ENCODE results near the gene DNAJA4. TPM values are rescaled to one million over a fixed set of nuclear protein-coding genes. Genes with fewer than 3 reads are reported as not detected.

Gene DNAJA4
- total and polyA plus RNA-seq, 2 of the 13 experiments (the other 11 are each of a cell fraction or from before 2014, with no cell fraction given), result not detected

- peak; percentile 80 for TF ChIP-seq ZNF574 (CRISPR knock-in tag; IDR thresholded peaks at IDR 0.05)
- 0 out of 2 replicates have a peak, but pooled peaks have one; percentile 27 for TF ChIP-seq RELA (CRISPR knock-in tag; IDR thresholded peaks at IDR 0.05)
- no peak; the same call in 1 of the 2 replicates for TF ChIP-seq ZNF33B (CRISPR knock-in tag; IDR thresholded peaks at IDR 0.05)
- TF ChIP-seq IRX3 (CRISPR knock-in tag; IDR thresholded peaks at IDR 0.05; ENCODE audit: borderline replicate concordance, low read depth), result no peak
- no peak for TF ChIP-seq ZNF780A (CRISPR knock-in tag; IDR thresholded peaks at IDR 0.05)
- no peak for TF ChIP-seq ZNF354B (CRISPR knock-in tag; IDR thresholded peaks at IDR 0.05)
- no peak; the same call in 1 of the 2 replicates for TF ChIP-seq HOMEZ (CRISPR knock-in tag; IDR thresholded peaks at IDR 0.05; ENCODE audit: low read depth)
- no peak for TF ChIP-seq FOXA1 (IDR thresholded peaks at IDR 0.05)
- TF ChIP-seq FOXA1 (CRISPR knock-in tag; IDR thresholded peaks at IDR 0.05), result peak; percentile 18; the same call in 1 of the 2 replicates
- no peak for TF ChIP-seq MTERF4 (CRISPR knock-in tag; IDR thresholded peaks at IDR 0.05)
- no peak for TF ChIP-seq ZNF260 (CRISPR knock-in tag; IDR thresholded peaks at IDR 0.05; ENCODE audit: borderline replicate concordance, low read depth)
- 0 out of 2 replicates have a peak, but pooled peaks have one; percentile 78 for TF ChIP-seq IRF9 (CRISPR knock-in tag; IDR thresholded peaks at IDR 0.05; ENCODE audit: borderline replicate concordance)
- TF ChIP-seq CENPT (CRISPR knock-in tag; IDR thresholded peaks at IDR 0.05; ENCODE audit: low read depth), result no peak
- peak; percentile 32 for TF ChIP-seq PPARG (CRISPR knock-in tag; conservative IDR thresholded peaks at IDR 0.05)
- TF ChIP-seq ZBTB7B (CRISPR knock-in tag; IDR thresholded peaks at IDR 0.05), result peak; percentile 58; the same call in 1 of the 2 replicates
- no peak for TF ChIP-seq ZNF619 (CRISPR knock-in tag; IDR thresholded peaks at IDR 0.05)
- TF ChIP-seq CHD2 (IDR thresholded peaks at IDR 0.05; ENCODE audit: low read depth, low read length), result peak; percentile 48
- no peak for TF ChIP-seq PAF1 (CRISPR knock-in tag; IDR thresholded peaks at IDR 0.05)
- TF ChIP-seq REST (IDR thresholded peaks at IDR 0.05; ENCODE audit: borderline replicate concordance in 1 of 2, low read depth in 1 of 2, low read length in 2 of 2), result no peak
Measured at GRCh38 chr15:78299101-78299930, 35.0 kb downstream of the DNAJA4 start, which contains the start of gene SKIC8 (continued).

Measured in HepG2 (cell line).